HG03442 (cell line): ENCODE data around the gene PPP2R1A.
A peak's percentile ranks its signal among the peaks of the same experiment; 100 is the strongest.
"Not testable (repeated sequence)": the region's sequence is repeated elsewhere in the genome, so short reads cannot be mapped to it uniquely, and the experiment has no call there.

Experiments used
- ATAC-seq: cut with Tn5 transposase; IDR thresholded peaks from one replicate; pipeline ENCODE4 v1.9.1; 2021; ENCODE audit warnings: mild to moderate bottlenecking, moderate library complexity; ENCODE audit not compliant: unreplicated experiment

The PPP2R1A gene

DNA sequence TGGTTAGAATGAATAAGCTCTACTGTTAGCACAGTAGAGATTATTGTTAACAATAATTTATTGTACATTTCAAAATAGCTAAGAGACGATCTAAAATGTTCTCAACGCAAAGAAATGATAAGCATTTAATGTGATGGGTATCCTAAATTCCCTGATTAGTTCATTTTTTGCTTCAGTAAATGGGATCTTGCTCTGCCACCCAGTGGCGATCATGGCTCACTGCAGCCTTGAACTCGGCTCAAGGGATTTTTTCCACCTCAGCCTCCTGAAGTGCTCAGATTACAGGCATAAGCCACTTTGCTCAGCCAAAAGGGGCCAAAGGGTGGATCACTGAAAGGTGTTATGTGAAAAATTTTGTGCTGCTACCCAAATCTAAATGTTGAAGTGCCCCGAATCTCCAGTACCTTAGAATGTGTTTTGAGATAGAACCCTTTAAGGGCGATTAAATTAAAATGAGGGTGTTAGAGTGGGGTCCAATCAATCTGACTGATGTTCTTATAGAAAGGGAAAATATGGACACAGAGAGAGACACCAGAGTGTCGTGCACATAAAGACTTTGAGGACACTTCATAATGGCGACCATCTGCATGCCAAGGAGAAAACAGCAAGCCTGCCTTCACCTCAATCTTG is 48.0 kb downstream of the PPP2R1A start:
- ATAC-seq = no peak

GRCh38 chr19:52244021-52244420 is 54.2 kb downstream of the PPP2R1A start:
- no peak for ATAC-seq

- ATAC-seq = no peak
Measured at GRCh38 chr19:52248241-52248640, 58.4 kb downstream of the PPP2R1A start.

DNA sequence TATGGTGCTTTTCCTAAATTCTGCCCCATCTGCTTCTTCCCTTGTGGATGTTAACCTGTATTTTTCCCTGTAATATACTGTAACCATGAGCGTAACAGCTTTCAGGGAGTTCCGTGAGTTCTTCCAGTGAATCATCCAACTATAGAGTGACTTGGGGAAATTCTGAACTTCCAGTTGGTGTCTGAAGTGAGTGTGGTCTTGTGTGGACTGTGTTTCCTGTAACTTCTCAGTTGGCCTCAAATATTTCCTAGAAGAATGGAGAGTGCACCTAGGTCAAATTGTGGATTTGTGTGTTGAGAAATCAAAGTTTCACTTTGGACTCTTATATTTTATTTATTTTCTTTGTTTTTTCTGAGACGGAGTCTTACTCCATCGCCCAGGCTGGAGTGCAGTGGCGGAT is 68.6 kb downstream of the PPP2R1A start:
- ATAC-seq = no peak

DNA sequence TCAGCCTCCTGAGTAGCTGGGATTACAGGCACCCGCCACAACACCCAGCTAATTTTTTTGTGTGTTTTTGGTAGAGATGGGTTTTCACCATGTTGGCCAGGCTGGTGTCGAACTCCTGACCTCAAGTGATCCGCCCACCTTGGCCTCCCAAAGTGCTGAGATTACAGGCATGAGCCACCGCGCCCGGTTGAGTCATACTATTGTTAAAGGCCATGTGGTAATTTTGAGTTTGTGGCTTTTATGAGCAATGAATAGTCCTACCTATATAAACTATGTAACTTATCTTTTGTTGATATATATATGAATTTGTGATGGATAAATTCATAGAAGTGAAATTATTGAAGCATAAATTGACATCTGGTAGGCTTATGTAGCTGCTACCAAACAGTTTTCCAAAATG is 75.7 kb downstream of the PPP2R1A start:
- not testable (repeated sequence) for ATAC-seq

- ATAC-seq = peak; percentile 91
Measured at GRCh38 chr19:52269338-52270261, 79.7 kb downstream of the PPP2R1A start, which contains the start of gene ZNF766. TSS of gene ZNF766 (plus strand) at chr19:52269587. CDS start at chr19:52269614, 27 bp downstream.

- peak; percentile 12 for ATAC-seq
Measured at GRCh38 chr19:52270266-52270885, 80.5 kb downstream of the PPP2R1A start.

DNA sequence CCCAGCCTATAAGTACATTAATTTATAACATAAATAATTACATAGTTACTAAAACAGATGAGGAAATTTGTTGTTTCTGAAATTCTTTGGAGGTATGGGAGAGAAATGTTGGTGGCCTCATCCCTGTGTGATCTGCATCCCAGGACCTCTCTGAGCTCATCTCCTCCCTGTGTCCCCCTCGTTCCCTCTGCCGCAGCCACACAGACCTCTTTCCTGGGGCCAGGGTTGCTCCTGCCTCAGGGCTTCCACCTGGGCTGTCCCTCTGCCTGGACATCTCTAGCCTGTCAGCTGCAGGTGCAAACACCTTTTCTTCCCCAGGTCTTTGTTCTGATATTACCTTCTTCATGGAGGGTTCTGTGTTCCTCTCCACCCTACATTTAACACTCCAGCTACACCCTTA is 83.4 kb downstream of the PPP2R1A start:
- no peak for ATAC-seq

DNA sequence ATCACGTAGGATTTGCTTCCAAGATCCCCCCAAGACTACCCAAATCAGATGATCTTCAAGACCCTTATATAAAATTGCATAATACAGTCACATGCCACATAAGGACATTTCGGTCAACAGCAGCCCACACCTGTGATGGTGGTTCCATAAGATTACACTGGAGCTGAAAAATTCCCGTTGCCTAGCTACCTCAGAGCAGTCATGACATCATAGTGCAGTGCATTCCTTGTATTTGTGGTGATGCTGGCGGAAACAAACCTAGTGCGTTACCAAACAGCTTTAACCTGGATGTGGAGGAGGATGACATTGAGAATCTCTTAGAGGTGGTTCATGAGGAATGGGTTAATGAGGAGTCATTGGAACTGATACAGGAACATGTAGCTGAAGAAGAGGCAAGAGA is 84.3 kb downstream of the PPP2R1A start:
- no peak for ATAC-seq

GRCh38 chr19:52275988-52276387 is 86.1 kb downstream of the PPP2R1A start:
- no peak for ATAC-seq

DNA sequence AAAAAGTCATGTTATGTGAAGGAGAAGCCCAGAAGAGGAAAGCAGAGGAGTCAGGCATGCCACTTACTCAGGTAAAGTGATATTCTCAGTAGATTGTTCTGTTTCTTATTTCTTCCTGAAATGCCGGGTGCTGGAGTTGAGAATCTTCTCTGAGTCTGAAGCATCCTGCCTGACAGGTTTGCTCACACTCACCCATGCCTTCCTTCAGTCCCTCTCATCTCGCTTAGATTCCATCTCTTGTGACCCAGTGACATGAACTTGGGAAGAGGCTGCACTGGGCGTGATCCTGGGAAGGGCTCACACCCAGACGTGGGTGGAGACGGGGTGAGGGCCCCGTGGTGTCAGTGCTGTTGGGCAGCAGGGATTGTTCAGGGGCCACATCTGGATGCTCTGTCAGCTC is 87.6 kb downstream of the PPP2R1A start:
- no peak for ATAC-seq
